Lower lobe of right lung (tissue), 2 donors: Measurements from ENCODE around the gene RPL10. TPM values are rescaled to one million over a fixed set of nuclear protein-coding genes. Genes with fewer than 3 reads are reported as not detected.
A peak's percentile ranks its signal among the peaks of the same experiment; 100 is the strongest.

Source experiments
- ATAC-seq, 2 donors: fragments of 200-7000 bp; cut with Tn5 transposase; one replicate each; pipeline ENCODE4 v1.9.1; 2020 to 2022; ENCODE audit warnings: mild to moderate bottlenecking in 2 of 2, moderate library complexity in 2 of 2
- DNase-seq: peaks from one replicate; pipeline ENCODE4 v3.0.0-alpha.2; 2020
- H3K27ac ChIP-seq: fragments of 200-600 bp; one replicate; pipeline ENCODE4 v1.8.0; 2022
- H3K27me3 ChIP-seq: fragments of 200-600 bp; one replicate; pipeline ENCODE4 v1.8.0; 2022; ENCODE audit warnings: low read depth
- H3K36me3 ChIP-seq: fragments of 200-600 bp; one replicate; pipeline ENCODE4 v1.8.0; 2022; ENCODE audit warnings: mild to moderate bottlenecking
- H3K4me1 ChIP-seq: fragments of 200-600 bp; one replicate; pipeline ENCODE4 v1.8.0; 2022
- H3K4me3 ChIP-seq: fragments of 200-600 bp; one replicate; pipeline ENCODE4 v1.8.0; 2022; ENCODE audit warnings: mild to moderate bottlenecking
- H3K9me3 ChIP-seq: fragments of 200-600 bp; one replicate; pipeline ENCODE4 v1.8.0; 2022
- intact Hi-C: fragments of 100-400 bp; cut with DNase I; formaldehyde crosslinking; loops from one replicate; pipeline ENCODE4 v1.11.0; 2022
- total RNA-seq: library from RNA; stranded (reverse); fragmentation: NEBNext Ultra II Directional; extraction: Animal tissue kit (Norgen Biotek cat#: 25700); gene quantifications from one replicate; pipeline ENCODE4 v1.2.1, GENCODE V29; 2021
- TF ChIP-seq, protein P1 (sequence below): fragments of 200-600 bp; IDR thresholded peaks from one replicate; pipeline ENCODE4 v1.8.0; 2022; ENCODE audit warnings: antibody characterized with exemption, mild to moderate bottlenecking
- donor health status: DM: no; HTN: yes; CAD: no; lungs with severe emphysema.

RPL10 gene
- total RNA-seq, 1 donor from 2014 or later, result 2,678 TPM

GRCh38 chrX:154368630-154369448 is 29.3 kb upstream of the RPL10 start:
- peaks cover 45% of the 10 kb centered on the region for H3K36me3 ChIP-seq
- peaks cover 51% of the 10 kb centered on the region for H3K4me1 ChIP-seq
- DNase-seq (peak; percentile 89), ATAC-seq (peak; percentile 66 to 71)
- TF ChIP-seq, protein P1, sequence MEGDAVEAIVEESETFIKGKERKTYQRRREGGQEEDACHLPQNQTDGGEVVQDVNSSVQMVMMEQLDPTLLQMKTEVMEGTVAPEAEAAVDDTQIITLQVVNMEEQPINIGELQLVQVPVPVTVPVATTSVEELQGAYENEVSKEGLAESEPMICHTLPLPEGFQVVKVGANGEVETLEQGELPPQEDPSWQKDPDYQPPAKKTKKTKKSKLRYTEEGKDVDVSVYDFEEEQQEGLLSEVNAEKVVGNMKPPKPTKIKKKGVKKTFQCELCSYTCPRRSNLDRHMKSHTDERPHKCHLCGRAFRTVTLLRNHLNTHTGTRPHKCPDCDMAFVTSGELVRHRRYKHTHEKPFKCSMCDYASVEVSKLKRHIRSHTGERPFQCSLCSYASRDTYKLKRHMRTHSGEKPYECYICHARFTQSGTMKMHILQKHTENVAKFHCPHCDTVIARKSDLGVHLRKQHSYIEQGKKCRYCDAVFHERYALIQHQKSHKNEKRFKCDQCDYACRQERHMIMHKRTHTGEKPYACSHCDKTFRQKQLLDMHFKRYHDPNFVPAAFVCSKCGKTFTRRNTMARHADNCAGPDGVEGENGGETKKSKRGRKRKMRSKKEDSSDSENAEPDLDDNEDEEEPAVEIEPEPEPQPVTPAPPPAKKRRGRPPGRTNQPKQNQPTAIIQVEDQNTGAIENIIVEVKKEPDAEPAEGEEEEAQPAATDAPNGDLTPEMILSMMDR, result no peak
- peak overlapping the region; percentile 75 for H3K4me3 ChIP-seq
- peak overlapping the region; percentile 88 for H3K27ac ChIP-seq
- H3K27me3 ChIP-seq, result no peaks in the 10 kb centered on the region
- H3K9me3 ChIP-seq, result no peaks in the 10 kb centered on the region
- intact Hi-C loops, result no loop called here

GRCh38 chrX:154369449-154370299 is 28.5 kb upstream of the RPL10 start:
- DNase-seq, result peak; percentile 83
- Histone ChIP-seq H3K4me1 (peaks cover 55% of the 10 kb centered on the region), H3K4me3 (peak overlapping the region; percentile 75), H3K36me3 (peaks cover 37% of the 10 kb centered on the region), H3K27ac (peak overlapping the region; percentile 88), H3K27me3 (no peaks in the 10 kb centered on the region), H3K9me3 (no peaks in the 10 kb centered on the region)
- intact Hi-C loops, result no loop called here
- peak; percentile 57 to 71 for ATAC-seq
- TF ChIP-seq, protein P1, result no peak

- peaks cover 29% of the 10 kb centered on the region for H3K36me3 ChIP-seq
- peak overlapping the region; percentile 88 for H3K27ac ChIP-seq
- ATAC-seq, result no peak
- intact Hi-C loops, result no loop called here
- TF ChIP-seq, protein P1, result no peak
- peaks cover 58% of the 10 kb centered on the region for H3K4me1 ChIP-seq
- peak overlapping the region; percentile 75 for H3K4me3 ChIP-seq
- no peaks in the 10 kb centered on the region for H3K27me3 ChIP-seq
- DNase-seq, result no peak
- H3K9me3 ChIP-seq, result no peaks in the 10 kb centered on the region
These were observed 27.7 kb upstream of the RPL10 start for GRCh38 chrX:154370300-154371016.

DNA sequence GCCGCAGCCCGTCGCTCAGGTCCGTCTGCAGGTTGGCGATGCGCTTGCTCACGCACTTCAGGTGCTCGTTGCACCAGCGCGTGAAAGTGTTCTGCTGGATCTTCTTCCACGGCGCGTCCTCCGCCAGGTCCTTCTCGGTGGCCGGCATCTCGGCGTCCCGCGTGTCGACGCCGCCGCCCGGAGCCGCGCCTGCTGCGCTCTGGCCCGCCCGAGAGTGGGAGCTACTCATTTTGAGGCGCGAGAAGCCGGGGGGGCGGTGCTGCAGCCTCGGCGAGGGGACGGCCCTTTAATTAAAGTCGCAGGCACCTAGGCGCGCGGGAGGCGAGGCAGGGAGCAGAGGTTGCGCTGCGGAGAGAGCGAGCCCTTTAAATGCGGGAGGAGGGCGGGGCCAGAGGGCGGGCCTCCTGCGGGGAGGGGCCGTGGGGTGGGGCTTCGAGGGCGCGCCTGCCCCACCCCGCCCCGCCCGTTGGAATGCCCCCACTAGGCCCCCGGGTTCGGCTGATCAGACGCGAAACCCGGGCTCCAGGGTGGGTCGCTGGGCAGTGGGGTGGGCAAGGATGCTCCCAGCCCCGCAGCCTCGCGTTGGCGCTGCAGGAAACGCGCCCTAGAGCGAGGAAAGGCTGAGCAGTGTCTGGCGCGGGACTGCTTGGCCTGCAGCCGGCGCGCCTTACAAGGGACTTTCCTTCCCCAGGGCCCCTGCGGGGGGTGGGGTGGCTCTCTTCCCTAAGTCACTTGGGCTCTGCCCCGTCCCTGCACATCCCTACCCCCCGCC is 27.0 kb upstream of the RPL10 start:
- peak; percentile 96 for DNase-seq
- peak; percentile 77 to 86 for ATAC-seq
- Histone ChIP-seq H3K27ac (peak overlapping the region; percentile 88), H3K27me3 (no peaks in the 10 kb centered on the region), H3K4me1 (peaks cover 54% of the 10 kb centered on the region), H3K9me3 (no peaks in the 10 kb centered on the region), H3K4me3 (peak overlapping the region; percentile 75), H3K36me3 (peaks cover 21% of the 10 kb centered on the region)
- TF ChIP-seq, protein P1, result no peak
- intact Hi-C loops, result no loop called here
